CD4-positive, alpha-beta memory T cell (primary cell): ENCODE measurements around the gene CEP128. TPM values are rescaled to one million over a fixed set of nuclear protein-coding genes. Genes with fewer than 3 reads are reported as not detected.
A peak's percentile ranks its signal among the peaks of the same experiment; 100 is the strongest.

ENCODE experiments used
- CTCF ChIA-PET: fragments of 350-600 bp; sonication (Branson Sonifier 250); formaldehyde crosslinking; loops from one replicate; lab custom pipeline; 2021; ENCODE audit warnings: inconsistent platforms; ENCODE audit not compliant: partially characterized antibody; lab: Charles Lee
- POLR2A ChIA-PET: fragments of 350-600 bp; sonication (Branson Sonifier 250); formaldehyde crosslinking; loops from one replicate; lab custom pipeline; 2021; ENCODE audit not compliant: partially characterized antibody; lab: Charles Lee
- DNase-seq, 5 donors: peaks; one replicate each; pipeline versions ENCODE4 v3.0.0 to v3.0.0-alpha.2; 2020 to 2022; ENCODE audit warnings: mixed read lengths in 1 of 5
- H3K27ac ChIP-seq: one replicate; pipeline ENCODE4 v1.7.0; 2013; ENCODE audit warnings: low read depth, low read length
- H3K27me3 ChIP-seq: 2 replicates; pipeline ENCODE4 v1.7.0; 2013; ENCODE audit warnings: mild to moderate bottlenecking, low read length, moderate library complexity; ENCODE audit not compliant: insufficient read depth
- H3K36me3 ChIP-seq: 2 replicates; pipeline ENCODE4 v1.7.0; 2013; ENCODE audit warnings: mild to moderate bottlenecking, low read length, moderate library complexity; ENCODE audit not compliant: insufficient read depth
- H3K4me1 ChIP-seq: 2 replicates; pipeline ENCODE4 v1.7.0; 2013; ENCODE audit warnings: mild to moderate bottlenecking, low read length, moderate library complexity; ENCODE audit not compliant: insufficient read depth
- H3K4me3 ChIP-seq, 2 donors: one replicate each; pipeline ENCODE4 v1.7.0; 2013; ENCODE audit warnings: low read length in 2 of 2, mild to moderate bottlenecking in 1 of 2
- H3K9me3 ChIP-seq, 2 donors: one replicate each; pipeline ENCODE4 v1.7.0; 2013; ENCODE audit warnings: low read length in 2 of 2, control low read depth in 1 of 2; ENCODE audit not compliant: control insufficient read depth in 1 of 2
- H3K27ac Mint-ChIP-seq, 7 donors: one replicate each; pipeline ENCODE4 v1.8.0; 2020 to 2021; ENCODE audit warnings: mixed read lengths in 7 of 7, mild to moderate bottlenecking in 6 of 7, inconsistent platforms in 3 of 7, moderate library complexity in 3 of 7
- H3K27me3 Mint-ChIP-seq, 2 donors: one replicate each; pipeline ENCODE4 v1.8.0; 2020 to 2021; ENCODE audit warnings: mixed read lengths in 2 of 2
- H3K36me3 Mint-ChIP-seq, 2 donors: one replicate each; pipeline ENCODE4 v1.8.0; 2020 to 2021; ENCODE audit warnings: mixed read lengths in 2 of 2, inconsistent platforms in 1 of 2, mild to moderate bottlenecking in 1 of 2
- H3K4me1 Mint-ChIP-seq, 4 donors: one replicate each; pipeline ENCODE4 v1.8.0; 2020 to 2021; ENCODE audit warnings: mixed read lengths in 4 of 4, mild to moderate bottlenecking in 1 of 4
- H3K4me3 Mint-ChIP-seq, 8 donors: one replicate each; pipeline ENCODE4 v1.8.0; 2020 to 2021; ENCODE audit warnings: mixed read lengths in 8 of 8, mild to moderate bottlenecking in 7 of 8, moderate library complexity in 6 of 8, inconsistent platforms in 3 of 8
- H3K9me3 Mint-ChIP-seq, 8 donors: one replicate each; pipeline ENCODE4 v1.8.0; 2020 to 2021; ENCODE audit warnings: mixed read lengths in 8 of 8, mild to moderate bottlenecking in 5 of 8, inconsistent platforms in 3 of 8, moderate library complexity in 1 of 8
- intact Hi-C: fragments of 100-400 bp; cut with micrococcal nuclease; formaldehyde crosslinking; loops from one replicate; pipeline ENCODE4 v1.15.1; 2023
- polyA plus RNA-seq, 2 donors: library from polyadenylated mRNA; unstranded; fragments of 300-500 nt; fragmentation: Illumina TruSeq; gene quantifications; one replicate each; pipeline ENCODE4 v1.2.3, GENCODE V29; 2021
- total RNA-seq, 2 experiments: library from RNA; stranded (reverse); gene quantifications; one replicate each; pipeline ENCODE4 v1.2.3, GENCODE V29; 2021

The CEP128 gene
- total and polyA plus RNA-seq, 4 experiments from 2014 or later = 2.9 to 21.6 (median 14.7) TPM

DNA sequence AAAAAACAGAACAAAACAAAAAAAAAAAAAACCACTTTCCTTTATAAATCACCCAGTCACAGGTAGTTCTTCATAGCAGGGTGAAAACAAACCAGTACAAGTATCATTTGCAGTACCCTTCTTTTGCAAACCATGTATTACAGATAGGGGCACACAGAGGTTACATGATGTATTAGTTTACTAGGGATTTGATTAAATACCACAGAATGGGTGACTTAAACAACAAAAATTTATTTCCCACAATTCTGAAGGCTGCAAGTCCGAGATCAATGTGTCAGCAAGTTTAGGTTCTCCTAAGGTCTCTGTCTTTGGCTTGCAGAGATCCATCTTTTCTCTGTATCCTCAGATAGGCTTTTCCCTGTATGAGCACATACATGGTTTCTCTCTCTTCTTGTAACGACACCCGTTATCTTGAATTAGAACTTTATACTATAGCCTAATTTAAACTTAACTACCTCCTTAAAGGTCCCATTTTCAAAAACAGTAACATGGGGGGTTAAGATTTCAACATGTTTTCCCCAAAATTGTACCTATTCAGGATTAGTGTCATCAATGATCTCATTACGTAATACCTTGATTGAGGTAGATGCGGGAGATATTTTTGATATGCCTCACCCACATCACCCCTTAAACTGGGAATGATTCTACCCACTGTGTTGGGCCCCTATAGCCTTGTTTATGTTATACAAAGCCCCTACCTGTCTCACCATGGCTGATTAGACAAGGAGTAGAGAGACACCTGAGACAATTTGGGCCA lies 3.5 kb upstream of the CEP128 start:
- Mint-ChIP-seq H3K36me3 (peaks cover 0 to 1% of the 10 kb centered on the region in 2 donors), H3K27me3 (no peaks in the 10 kb centered on the region), H3K4me1 (peaks cover 17 to 28% (median 21%) of the 10 kb centered on the region in 4 donors), H3K4me3 (no peak overlapping the region), H3K9me3 (no peaks in the 10 kb centered on the region), H3K27ac (no peak overlapping the region)
- H3K4me3 ChIP-seq = no peak overlapping the region
- intact Hi-C loops = loop anchor here (5.0 kb wide), 1 partner anchor 587 kb away; the partner anchor contains the start of gene SEL1L
- DNase-seq = no peak
- no peaks in the 10 kb centered on the region for H3K9me3 ChIP-seq
- CTCF ChIA-PET = no interaction called here
- H3K27me3 ChIP-seq = no peaks in the 10 kb centered on the region
- no peak overlapping the region for H3K27ac ChIP-seq
- POLR2A ChIA-PET = no interaction called here
- H3K4me1 ChIP-seq = peaks cover 25% of the 10 kb centered on the region
- H3K36me3 ChIP-seq = no peaks in the 10 kb centered on the region

DNA sequence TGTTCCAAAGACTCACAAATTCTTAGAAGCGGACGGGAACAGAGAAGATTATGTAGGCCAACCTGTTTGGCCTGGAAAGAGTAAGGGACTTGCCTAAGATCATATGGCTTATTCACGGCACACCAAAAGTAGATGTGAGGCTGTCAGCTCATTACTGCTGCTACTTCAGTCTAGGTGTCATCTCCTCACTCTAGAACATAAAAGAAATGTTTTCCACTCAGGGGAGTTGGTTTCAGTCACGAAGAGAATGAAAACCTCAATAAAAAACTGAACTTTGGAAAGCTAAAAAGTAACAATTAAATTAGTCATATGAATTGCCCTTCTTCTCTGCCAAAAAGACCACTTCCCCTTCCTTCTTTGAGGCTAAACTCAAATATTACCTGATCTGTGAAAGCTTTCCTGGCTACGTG lies 658 bp upstream of the CEP128 start:
- DNase-seq = peak in 3 of 5 donors; percentile 31 to 37 (median 33)
- H3K27me3 Mint-ChIP-seq = no peaks in the 10 kb centered on the region
- no peaks in the 10 kb centered on the region for H3K9me3 ChIP-seq
- intact Hi-C loops = loop anchor here (5.0 kb wide), 1 partner anchor 590 kb away; the partner anchor contains the start of gene SEL1L
- peak overlapping the region; percentile 89 to 95 (median 92) for H3K4me3 Mint-ChIP-seq
- CTCF ChIA-PET = interaction anchor here (0.8 to 3.7 kb wide), 8 partner anchors 9 to 522 kb away, joined by 3 to 23 read pairs (median 3); partner anchors contain the start of gene TSHR
- no peaks in the 10 kb centered on the region for H3K36me3 ChIP-seq
- peaks cover 19 to 34% (median 25%) of the 10 kb centered on the region in 4 donors for H3K4me1 Mint-ChIP-seq
- peak overlapping the region; percentile 82 to 96 (median 93) for H3K27ac Mint-ChIP-seq
- H3K27me3 ChIP-seq = no peaks in the 10 kb centered on the region
- H3K36me3 Mint-ChIP-seq = peaks cover 0 to 1% of the 10 kb centered on the region in 2 donors
- POLR2A ChIA-PET = interaction anchor here (0.9 to 4.6 kb wide), 7 partner anchors 11 to 279 kb away, joined by 3 to 58 read pairs (median 11); partner anchors contain the start of genes GTF2A1 and TSHR
- peak overlapping the region; percentile 64 to 75 for H3K4me3 ChIP-seq
- H3K9me3 Mint-ChIP-seq = no peaks in the 10 kb centered on the region
- peak overlapping the region; percentile 80 for H3K27ac ChIP-seq
- peaks cover 30% of the 10 kb centered on the region for H3K4me1 ChIP-seq

DNA sequence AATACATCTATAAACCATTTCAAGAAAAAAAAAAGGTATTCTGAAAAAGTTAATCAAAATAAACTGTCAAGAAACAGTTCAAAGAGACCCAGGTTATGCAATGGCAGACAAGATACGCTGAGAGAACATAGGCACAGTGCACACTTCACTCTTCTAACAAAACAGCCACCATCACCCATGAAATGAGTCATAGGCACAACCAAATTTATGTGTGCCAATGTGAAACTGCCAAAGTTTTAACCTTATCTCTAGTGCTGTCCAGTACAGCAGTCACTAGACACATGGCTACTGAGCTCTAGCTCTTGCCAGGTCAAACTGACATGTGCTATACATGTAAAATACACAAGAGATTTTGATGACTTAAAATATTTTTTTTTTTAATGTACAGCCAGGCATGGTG lies 1.4 kb downstream of the CEP128 start:
- DNase-seq = peak in 1 of 5 donors; percentile 13

DNA sequence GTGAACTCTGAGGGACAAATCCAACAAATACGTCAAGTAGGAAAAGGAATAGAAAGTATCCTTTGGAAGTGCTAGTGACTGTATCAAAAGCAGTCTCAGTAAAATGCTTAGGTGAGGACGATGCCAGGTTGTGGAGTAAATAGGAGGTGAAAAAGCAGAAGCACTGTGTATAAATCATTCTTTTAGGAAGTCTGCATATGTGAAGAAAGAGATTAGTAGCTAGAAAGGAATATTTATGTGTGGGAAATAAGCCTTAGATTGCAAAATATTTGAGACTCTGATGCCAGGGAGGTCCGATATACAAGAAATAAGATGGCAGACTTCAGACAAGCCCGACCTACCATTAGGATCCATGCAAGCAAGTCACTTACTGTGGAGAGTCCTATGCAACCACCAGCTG lies 7.9 kb downstream of the CEP128 start:
- intact Hi-C loops = no loop called here
- H3K36me3 Mint-ChIP-seq = peaks cover 0 to 2% of the 10 kb centered on the region in 2 donors
- H3K27ac Mint-ChIP-seq = peak overlapping the region; percentile 3 to 64 (median 24)
- H3K27ac ChIP-seq = no peak overlapping the region
- peaks cover 34 to 51% (median 44%) of the 10 kb centered on the region in 4 donors for H3K4me1 Mint-ChIP-seq
- ChIA-PET CTCF (interaction anchor here (0.7 to 1.8 kb wide), 4 partner anchors 9 to 520 kb away, joined by 3 to 6 read pairs (median 3); no protein-coding TSS in a partner anchor), POLR2A (interaction anchor here (4.5 kb wide), 1 partner anchor 8 kb away, joined by 58 read pairs; the partner anchor contains the start of gene CEP128)
- H3K27me3 ChIP-seq = no peaks in the 10 kb centered on the region
- no peaks in the 10 kb centered on the region for H3K9me3 ChIP-seq
- DNase-seq = no peak
- H3K27me3 Mint-ChIP-seq = no peaks in the 10 kb centered on the region
- H3K9me3 Mint-ChIP-seq = no peaks in the 10 kb centered on the region
- H3K4me3 Mint-ChIP-seq = no peak overlapping the region
- no peak overlapping the region for H3K4me3 ChIP-seq
- H3K4me1 ChIP-seq = peaks cover 31% of the 10 kb centered on the region
- no peaks in the 10 kb centered on the region for H3K36me3 ChIP-seq

More for the DNA sequence above, 1.4 kb downstream of the CEP128 start:
- no peak overlapping the region for H3K27ac ChIP-seq
- CTCF ChIA-PET = interaction anchor here (1.3 kb wide), 1 partner anchor 9 kb away, joined by 4 read pairs; no protein-coding TSS in a partner anchor
- no peaks in the 10 kb centered on the region for H3K9me3 Mint-ChIP-seq
- POLR2A ChIA-PET = interaction anchor here (2.0 to 4.6 kb wide), 4 partner anchors 9 to 281 kb away, joined by 4 to 58 read pairs (median 10); partner anchors contain the start of genes GTF2A1 and TSHR
- H3K4me1 ChIP-seq = peaks cover 30% of the 10 kb centered on the region
- no peaks in the 10 kb centered on the region for H3K9me3 ChIP-seq
- peaks cover 19 to 34% (median 29%) of the 10 kb centered on the region in 4 donors for H3K4me1 Mint-ChIP-seq
- intact Hi-C loops = loop anchor here (5.0 kb wide), 1 partner anchor 592 kb away; the partner anchor contains the start of gene SEL1L
- H3K27ac Mint-ChIP-seq = peak overlapping the region; percentile 29 to 84 (median 63)
- H3K27me3 ChIP-seq = no peaks in the 10 kb centered on the region
- H3K4me3 Mint-ChIP-seq = peak overlapping the region in 7 of 8 donors; percentile 2 to 67 (median 41)
- H3K4me3 ChIP-seq = no peak overlapping the region
- H3K36me3 ChIP-seq = no peaks in the 10 kb centered on the region
- H3K36me3 Mint-ChIP-seq = peaks cover 0 to 1% of the 10 kb centered on the region in 2 donors
- no peaks in the 10 kb centered on the region for H3K27me3 Mint-ChIP-seq

DNA sequence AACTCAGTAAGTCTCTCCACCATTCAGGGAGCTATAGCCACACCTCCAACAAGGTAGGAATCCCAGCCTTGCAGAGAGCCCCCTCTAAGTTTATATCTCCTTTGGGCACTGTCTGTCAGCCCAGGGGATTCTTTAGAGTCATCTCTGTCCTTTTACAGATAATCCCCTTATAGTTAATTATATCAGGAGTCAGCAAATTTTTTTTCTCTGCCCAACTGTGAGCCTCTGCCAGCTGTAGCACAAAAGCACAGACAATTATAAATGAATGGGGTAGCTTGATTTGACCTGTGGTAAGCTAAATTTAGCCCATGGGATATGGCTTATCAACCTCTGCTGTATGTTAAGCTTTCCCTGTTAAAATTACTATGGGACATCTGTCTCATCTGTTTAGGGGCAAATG lies 8.3 kb downstream of the CEP128 start:
- intact Hi-C loops = no loop called here
- Histone ChIP-seq H3K27me3 (no peaks in the 10 kb centered on the region), H3K36me3 (no peaks in the 10 kb centered on the region), H3K27ac (no peak overlapping the region), H3K4me1 (peaks cover 31% of the 10 kb centered on the region), H3K4me3 (no peak overlapping the region), H3K9me3 (no peaks in the 10 kb centered on the region)
- no peak for DNase-seq
- H3K36me3 Mint-ChIP-seq = peaks cover 0 to 2% of the 10 kb centered on the region in 2 donors
- no peaks in the 10 kb centered on the region for H3K9me3 Mint-ChIP-seq
- H3K27ac Mint-ChIP-seq = peak overlapping the region; percentile 17 to 84 (median 61)
- peaks cover 35 to 55% (median 45%) of the 10 kb centered on the region in 4 donors for H3K4me1 Mint-ChIP-seq
- POLR2A ChIA-PET = interaction anchor here (0.8 to 4.5 kb wide), 3 partner anchors 9 to 286 kb away, joined by 3 to 58 read pairs (median 3); partner anchors contain the start of gene CEP128
- H3K27me3 Mint-ChIP-seq = no peaks in the 10 kb centered on the region
- H3K4me3 Mint-ChIP-seq = no peak overlapping the region
- CTCF ChIA-PET = interaction anchor here (0.9 to 1.8 kb wide), 2 partner anchors 9 to 18 kb away, joined by 3 to 6 read pairs; no protein-coding TSS in a partner anchor

DNA sequence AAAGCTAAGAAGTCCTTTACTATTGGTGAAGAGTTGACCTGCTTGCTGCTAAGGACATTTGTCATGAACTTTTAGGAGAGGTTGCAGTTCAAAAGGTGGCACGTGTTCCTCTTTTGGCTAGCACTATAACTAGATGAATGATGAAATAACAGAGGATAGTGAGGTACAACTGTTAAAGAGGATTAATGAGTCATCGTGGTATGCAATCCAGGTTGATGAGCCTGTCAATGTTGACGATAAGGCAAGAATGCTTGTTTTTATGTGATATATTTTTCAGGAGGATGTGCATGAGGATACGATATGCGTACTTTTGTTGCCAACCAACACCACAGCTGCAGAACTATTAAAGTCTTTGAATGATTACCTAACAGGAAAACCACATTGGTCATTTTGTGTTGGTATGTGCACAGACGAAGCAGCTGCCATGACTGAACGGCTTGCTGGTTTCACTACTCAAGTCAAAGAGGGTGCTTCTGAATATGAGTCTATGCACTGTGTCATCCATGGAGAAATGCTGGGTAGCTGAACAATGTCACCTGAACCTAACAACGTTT lies 10.6 kb downstream of the CEP128 start:
- H3K4me3 ChIP-seq = no peak overlapping the region
- H3K27ac ChIP-seq = peak overlapping the region; percentile 38
- peaks cover 31% of the 10 kb centered on the region for H3K4me1 ChIP-seq
- Mint-ChIP-seq H3K9me3 (no peaks in the 10 kb centered on the region), H3K4me3 (peak overlapping the region; percentile 57 to 82 (median 68)), H3K27me3 (no peaks in the 10 kb centered on the region), H3K4me1 (peaks cover 39 to 62% (median 45%) of the 10 kb centered on the region in 4 donors), H3K36me3 (peaks cover 2 to 6% of the 10 kb centered on the region in 2 donors), H3K27ac (peak overlapping the region; percentile 82 to 96 (median 93))
- intact Hi-C loops = loop anchor here (1.0 kb wide), 2 partner anchors 10 to 239 kb away; partner anchors contain the start of gene CEP128
- H3K27me3 ChIP-seq = no peaks in the 10 kb centered on the region
- peak; percentile 78 to 89 (median 85) for DNase-seq
- H3K9me3 ChIP-seq = no peaks in the 10 kb centered on the region
- no peaks in the 10 kb centered on the region for H3K36me3 ChIP-seq
- ChIA-PET CTCF (interaction anchor here (0.9 to 2.4 kb wide), 6 partner anchors 8 to 57 kb away, joined by 3 to 13 read pairs (median 5); partner anchors contain the start of genes CEP128 and TSHR), POLR2A (interaction anchor here (0.6 to 4.5 kb wide), 6 partner anchors 11 to 290 kb away, joined by 3 to 58 read pairs (median 8); partner anchors contain the start of genes CEP128, GTF2A1 and TSHR)
